Inflammatory macrophage treated with lipopolysaccharide for 4 hours (primary cell): ENCODE results near the gene WDR27.

Source experiments
- DNase-seq: peaks from one replicate; pipeline ENCODE4 v3.0.0-alpha.2; 2020

Gene WDR27

DNA sequence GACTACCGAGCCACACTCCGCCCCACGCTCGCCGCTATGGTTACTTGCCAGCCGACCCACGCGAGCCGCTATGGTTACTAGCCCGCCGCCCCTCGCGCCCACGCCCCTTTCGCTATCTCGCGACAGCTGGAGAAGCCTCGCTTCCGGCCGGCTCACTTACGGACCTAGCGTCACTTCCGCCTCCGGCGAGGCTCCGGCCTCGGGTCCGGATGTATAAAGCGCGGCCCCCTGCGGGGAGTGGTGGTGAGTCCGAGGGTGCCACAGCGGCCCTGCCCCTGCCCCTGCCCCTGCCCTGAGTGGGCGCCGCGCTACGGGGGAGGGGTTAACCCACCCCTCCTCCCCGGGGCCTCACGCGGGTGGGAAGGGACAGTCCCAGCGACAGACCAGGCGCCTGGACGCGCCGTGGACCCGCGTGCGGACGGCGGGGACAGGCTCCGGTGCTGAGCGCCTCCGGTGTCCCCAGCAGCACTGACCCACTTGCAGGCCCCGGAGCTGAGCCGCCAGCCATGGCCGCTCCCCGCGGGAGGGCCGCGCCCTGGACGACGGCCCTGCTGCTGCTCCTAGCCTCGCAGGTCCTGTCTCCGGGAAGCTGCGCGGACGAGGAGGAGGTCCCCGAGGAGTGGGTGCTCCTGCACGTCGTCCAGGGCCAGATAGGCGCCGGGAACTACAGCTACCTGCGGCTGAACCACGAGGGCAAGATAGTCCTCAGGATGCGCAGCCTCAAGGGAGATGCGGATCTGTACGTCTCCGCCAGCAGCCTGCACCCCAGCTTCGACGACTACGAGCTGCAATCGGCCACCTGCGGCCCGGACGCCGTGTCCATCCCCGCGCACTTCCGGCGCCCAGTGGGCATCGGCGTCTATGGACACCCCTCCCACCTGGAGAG, at the start of gene WDR27, which contains the start of gene C6orf120:
WDR27 (minus strand) TSS at position 76 of the 886 bp plus-strand sequence. CDS start 13,024 bp downstream, outside the sequence.
C6orf120 (plus strand) TSS at position 173 of the 886 bp plus-strand sequence; CDS start at position 507, 334 bp downstream.
- DNase-seq, result peak; percentile 100

DNA sequence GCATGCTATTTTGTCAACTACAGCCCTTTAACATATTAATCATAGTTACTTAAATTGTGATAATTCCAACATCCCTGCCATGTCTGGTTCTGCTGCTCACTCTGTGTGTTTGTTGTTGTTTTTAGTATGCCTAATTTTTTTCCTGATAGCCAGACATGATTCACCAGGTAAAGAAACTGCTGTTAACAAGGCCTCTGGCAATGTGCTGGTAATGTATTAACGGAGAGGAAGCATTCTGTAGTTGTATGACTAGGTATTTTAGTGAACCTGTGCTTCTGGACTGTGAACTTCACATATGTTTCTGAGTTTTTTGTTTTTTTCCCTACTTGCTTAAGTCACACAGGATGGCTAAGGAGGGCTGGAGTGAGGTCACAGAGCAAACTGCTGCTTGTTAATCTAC, 44.7 kb upstream of the WDR27 start:
- no peak for DNase-seq

DNA sequence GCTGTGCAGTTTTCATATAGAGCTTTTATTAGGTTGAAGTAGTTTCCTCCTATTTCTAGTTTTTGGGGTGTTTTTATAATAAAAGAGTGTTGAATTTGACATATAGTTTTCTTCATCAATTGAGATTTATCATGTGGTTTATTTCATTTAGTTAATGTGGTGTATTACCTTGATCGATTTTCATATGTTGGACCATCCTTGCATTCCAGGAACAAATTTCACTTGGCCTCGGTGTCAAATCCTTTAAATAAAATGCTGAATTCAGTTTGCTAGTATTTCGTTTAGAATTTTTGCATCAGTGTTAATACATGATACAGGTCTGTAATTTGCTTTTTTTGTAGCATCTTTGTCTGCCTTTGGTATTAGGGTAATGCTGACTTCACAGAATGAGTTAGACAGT, 43.6 kb upstream of the WDR27 start:
- no peak for DNase-seq

DNA sequence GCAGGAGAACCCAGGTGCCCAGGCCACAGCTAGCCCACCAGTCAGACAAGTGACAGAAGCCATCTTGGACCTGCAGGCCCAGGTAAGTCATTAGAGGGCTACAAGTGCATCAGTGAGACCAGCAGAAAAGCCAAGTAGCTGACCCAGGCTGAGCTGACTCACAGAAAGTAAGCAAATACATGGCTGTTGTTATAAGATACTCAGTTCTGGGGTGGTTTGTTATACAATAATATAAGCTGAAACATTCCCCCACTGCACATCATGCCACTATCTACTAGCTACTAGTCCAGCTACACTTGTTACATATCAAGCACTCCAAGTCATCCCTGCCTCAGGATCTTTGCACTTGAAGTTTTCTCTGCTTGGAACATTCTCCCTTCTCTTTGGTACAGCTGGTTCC, 39.5 kb upstream of the WDR27 start:
- DNase-seq, result no peak

DNA sequence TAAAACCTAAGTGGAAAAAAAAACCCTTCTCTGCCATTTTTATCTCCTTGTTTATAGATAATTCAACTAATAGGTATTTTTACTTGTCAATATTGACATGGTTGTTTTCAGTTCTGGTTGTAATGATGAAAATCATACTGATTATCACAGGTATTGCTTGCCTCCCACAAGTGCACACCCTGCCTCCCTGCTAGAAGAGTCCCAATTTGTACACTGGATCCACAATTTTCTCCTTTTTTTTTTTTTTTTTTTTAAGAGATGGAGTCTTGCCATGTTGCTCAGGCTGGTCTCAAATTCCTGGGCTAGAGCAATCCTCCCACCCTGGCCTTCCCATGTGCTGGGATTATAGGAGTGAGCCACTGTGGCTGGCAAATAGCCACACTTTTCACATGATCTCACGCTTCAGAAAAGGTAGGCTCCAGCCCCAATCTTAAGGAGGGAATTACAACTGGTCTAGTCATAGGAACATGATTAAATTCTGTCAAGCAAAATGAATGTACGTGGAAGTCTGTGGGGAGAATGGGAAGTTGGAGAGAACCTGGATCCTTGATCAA, 37.2 kb upstream of the WDR27 start:
- no peak for DNase-seq

DNA sequence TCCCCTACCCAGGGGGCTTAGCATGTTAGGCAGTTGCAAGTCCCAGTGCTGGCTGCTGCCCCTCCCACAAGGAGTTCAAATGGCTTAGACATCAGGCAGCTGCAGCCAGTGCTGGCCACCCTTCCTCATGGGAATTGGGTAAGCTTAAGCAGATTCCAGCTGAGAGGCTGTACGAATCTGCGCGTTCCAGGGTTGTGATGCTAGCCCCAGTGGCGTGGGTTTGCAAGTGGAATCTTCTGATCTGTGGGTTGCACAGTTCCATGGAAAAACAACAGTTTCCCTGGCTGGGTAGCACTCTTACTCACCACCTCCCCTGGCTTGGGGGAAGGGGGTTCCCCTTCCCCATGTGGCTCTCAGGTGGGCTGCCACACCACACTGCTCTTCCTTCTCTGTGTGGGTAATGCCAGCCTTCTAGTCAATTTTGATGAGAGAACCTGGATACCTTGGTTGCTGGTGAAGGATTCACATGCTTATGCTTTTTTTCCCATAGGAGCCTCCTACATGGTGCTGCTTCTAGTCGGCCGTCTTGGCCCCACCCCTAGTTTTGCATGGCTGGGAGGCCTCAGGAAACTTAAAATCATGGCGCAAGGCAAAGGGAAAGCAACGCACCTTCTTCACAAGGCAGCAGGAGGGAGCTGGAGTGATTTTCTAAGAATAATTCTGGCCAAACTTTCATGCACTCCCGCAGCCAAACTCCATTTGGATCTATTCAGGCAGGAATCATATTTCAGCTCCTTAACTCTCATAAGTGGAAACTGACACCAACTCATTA, 36.6 kb upstream of the WDR27 start:
- no peak for DNase-seq

DNA sequence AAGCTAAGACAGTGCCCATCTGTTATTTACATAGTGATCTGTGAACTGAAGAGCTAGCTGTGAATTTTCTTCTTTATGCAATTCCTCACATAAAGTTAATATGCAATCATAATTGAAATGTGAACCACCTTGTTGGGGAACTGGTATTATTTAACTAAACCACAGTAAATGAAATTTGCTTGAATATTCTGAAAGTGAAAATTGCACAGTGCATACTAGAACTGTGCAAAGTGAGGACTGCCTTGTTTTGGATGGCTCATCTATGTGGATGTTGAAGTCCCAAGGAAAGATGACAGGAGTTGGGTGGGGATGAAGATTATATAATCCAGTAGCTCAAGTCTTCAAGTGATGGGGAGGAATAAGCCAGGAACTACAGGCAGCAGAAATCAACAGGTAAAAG, 28.1 kb upstream of the WDR27 start:
- DNase-seq, result no peak

DNA sequence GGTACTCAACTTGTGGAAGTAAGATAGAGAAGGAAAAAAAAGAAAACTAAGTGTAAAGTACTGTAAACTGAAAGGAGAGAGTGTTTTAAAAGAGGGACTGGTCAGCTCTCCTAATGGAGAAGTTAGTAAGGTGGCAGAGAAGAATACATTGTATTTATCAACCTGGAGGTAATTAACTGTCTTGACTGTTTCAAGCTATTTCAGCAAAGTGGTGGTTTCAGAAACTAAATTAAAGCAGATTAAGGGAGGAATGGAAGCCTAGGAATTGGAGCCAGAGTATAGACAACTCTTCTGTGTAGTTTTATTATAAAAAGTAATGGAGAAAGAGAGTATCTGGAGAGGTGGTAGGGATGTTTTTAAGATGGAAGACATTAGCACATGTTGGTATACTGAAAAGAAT, 25.1 kb upstream of the WDR27 start:
- no peak for DNase-seq

DNA sequence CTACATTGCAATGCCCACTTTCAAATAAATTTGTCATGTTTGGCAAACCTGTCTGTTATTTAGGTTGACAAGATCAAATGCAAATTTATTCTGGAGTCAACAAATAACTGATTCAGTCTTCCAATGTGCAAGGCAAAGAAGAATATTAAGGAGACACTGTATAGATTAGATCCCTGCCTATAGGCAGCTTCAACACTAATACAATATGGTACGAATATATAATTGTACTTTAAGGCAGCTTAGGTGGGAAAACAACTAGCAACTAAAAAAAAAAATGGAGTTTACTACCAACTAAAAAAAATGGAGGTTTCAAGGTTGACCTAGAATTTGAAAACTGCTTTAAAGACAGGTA, 24.2 kb upstream of the WDR27 start:
- DNase-seq, result no peak

DNA sequence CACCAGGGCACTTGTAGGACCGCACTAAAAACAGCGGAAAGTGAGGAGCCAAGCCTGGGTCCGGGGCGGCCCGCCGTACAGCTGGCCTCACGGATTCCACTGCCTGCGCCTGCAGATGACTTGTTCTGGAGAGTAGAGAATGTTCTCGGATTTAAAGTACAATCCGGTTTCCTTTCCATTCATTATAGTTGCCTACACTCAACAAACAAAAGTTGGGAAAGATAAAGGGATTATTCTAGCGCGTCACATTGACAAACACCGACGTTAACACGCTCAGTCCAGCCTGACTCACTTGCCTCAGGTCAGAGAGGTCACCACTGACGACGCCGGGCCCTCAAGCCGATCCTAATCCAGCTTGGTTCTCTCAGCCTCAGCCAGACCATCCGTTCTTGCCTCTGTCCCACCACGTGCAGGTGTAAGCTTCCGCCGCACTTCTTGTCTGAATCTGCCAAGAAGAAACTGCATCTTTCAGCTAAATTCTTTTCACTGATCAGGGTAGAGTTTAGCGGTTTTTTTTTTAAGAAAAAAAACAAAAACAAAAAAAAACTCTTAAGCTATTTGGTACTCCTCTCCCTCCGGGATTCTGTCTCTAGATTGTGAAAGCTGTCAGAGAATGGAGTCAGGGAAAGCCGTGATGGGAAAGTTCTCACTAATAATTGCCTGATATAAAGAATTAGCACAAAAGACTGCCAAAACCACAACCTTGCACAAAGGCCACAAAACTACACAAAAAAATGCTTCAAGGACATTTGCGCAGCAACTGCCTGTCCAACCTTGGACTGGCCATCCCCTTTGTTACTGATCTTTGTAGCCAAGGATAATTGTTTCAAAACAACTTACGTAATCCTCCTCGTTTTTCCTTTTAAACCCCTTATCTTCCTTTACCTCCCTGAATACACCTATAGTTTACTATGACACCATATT, 23.6 kb upstream of the WDR27 start:
- peak; percentile 55 for DNase-seq

DNA sequence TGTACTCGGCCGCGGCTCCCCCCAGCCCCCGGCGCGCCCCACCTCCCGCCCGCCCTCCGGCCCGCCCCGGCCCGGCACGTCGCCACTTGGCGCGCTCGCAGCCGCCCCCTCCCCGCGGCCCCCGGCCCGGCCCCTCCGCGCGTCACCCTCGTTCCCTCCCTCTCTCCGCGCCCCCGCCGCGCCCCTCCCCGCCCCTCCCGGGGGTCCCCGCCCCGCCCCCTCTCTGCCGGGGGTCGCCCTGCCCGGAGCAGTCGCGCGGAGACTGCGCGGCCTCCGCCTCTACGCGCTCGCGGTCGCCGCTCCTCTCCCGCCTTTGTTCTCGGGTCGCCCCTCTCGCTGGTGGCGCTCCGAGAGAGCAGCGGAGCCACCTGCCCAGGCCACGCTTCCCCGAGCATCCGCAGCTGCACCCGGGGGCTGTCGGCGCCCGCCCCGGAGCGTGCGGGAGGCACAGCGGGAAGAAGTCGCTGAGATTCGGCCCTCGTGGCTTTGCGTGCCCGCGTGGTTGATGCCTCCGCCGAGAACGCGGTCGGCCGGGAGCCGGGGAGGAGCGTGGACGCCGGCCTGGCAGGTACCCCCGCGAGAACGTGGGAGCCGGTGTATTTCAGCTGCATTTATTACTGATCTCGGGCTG, 22.8 kb upstream of the WDR27 start, which contains the start of gene PHF10:
PHF10 (minus strand) TSS at position 7 of the 631 bp plus-strand sequence. CDS start 569 bp downstream, outside the sequence.
- peak; percentile 16 for DNase-seq

DNA sequence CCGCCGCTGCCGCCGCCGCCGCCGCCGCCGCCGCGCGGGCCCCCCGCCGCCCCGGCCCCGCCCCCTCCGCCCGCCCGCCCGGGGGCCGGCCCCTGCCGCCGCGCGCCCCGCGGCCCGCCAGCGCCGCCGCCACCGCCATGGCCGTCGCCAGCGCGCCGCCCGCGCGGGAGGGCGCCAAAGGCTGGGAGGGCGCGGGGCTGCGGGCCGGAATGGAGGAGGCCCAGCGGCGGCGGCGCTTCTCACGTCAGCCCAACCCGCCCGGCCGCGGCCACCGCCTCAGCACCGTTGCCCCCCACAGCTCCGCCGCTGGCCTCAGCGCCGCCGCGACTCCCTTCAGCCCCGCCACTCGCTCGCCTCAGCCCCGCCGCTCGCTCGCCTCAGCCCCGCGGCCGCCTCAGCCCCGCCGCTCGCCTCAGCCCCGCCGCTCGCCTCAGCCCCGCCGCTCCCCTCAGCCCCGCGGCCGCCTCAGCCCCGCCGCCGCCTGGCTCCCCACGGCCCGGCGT, 22.2 kb upstream of the WDR27 start:
- DNase-seq, result peak; percentile 31

DNA sequence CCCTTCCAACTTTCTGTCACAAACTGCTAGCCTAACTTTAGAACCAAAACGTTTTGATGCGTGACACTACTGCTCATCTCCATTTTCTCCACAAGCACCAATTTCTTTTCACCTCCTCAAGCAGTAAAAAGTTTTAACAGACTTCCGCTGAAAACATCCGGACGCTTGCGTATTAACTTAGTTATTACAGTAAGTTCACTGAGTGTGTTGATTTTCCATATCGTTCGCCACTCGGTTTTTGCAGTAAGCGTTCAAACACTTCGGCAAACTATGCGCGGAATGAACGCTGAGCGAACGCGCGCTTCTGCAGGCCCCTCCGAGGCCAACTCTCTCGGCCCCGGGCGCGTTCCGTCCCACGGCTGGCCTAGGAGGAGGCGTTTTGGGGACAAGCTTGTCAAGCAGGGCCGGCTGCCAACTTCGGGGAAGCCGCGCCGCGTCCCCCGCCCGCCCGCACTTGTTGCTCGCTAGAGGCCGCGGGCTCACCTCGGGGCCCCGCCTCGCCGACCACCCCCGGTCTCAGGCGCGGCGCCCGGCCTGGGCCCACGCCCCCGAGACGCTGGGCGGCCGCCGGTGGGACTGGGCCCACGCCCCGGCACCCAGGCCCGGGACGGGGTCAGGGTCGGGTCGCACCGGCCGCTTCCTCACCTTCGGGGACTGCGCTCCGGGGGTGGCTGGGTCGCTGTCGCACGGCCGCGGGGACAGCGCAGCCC, 21.5 kb upstream of the WDR27 start:
- DNase-seq, result peak; percentile 58

DNA sequence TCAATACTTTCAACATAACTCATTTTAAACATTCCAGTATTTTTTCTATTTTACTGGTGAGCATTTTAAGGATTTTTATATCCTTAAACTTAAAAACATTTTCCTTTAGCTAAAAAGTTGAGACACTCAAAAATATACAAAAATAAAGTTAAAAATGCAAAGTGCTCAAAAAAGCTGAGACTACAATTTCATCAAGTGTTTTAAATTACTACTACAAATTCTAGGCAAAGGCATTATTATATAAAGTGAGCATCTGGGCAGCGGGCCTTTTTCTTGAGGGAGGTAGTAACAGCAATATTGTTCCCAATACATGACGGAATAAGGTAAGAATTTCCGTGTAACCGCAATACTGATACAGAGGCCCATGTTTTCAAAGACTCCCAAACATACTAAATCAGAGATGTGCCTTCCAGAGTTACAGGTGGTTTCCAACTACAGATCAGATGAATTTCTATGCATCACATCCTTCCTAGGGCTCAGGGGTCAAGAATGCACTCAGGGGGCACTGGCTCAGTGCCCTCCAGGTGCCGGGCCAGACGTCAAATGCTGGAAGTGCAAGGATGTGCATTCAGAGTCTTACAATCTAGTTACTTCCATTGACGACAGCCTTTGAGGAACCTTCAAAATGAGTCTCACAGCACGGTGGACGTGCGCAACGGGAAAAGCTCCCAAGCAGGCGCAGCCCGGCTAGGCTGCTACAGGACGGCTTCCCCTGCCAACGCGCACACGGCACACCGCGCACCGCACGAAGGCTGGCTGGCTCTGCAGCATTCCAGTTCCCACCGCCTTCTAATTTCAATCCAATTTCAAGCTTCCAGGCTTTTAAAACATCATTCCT, 20.8 kb upstream of the WDR27 start:
- DNase-seq, result peak; percentile 55

DNA sequence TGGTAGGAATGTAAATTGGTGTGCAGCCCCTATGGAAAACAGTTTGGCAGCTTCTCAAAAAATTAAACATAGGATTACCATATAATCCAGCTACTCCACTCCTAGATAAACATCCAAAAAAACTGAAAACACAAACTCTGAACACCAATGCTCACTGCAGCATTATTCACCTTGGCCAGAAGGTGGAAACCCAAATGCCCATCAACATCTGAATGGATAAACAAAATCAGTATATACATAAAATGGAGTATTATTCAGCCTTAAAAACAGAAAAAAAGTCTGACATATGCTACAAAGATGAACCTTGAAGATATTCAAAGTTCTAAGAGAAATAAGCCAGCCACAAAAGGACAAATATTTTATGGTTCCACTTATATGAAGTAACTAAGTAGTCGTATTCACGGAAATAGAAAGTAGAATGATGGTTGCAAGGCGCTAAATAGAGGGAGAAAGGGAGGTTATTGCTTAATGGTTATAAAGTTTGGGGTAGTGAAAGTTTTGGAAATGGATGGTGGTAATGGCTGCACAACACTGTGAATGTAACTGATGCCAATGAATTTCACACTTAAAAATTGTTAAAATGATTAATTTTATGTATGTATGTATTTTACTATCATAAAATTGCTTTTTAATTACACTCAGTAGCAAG, 18.5 kb upstream of the WDR27 start:
- peak; percentile 39 for DNase-seq

DNA sequence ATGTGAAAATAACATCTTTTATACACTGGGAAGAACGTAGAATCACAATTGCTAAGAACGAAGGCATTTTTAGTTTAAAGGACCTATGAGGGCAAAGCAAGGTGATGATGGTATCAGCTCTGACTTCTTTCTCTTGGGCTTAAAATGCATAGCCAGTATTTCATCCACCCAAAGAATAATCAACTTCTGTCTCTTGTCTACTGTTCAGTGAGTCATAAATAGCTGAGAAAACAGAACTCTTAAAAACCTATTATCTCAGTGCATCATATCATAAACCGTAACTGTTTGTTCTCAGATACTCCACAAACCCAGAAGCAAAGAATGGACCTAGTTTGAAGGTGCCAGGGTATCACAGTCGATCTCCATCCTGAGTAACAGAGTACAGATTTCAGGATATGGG, 17.3 kb upstream of the WDR27 start:
- DNase-seq, result no peak

DNA sequence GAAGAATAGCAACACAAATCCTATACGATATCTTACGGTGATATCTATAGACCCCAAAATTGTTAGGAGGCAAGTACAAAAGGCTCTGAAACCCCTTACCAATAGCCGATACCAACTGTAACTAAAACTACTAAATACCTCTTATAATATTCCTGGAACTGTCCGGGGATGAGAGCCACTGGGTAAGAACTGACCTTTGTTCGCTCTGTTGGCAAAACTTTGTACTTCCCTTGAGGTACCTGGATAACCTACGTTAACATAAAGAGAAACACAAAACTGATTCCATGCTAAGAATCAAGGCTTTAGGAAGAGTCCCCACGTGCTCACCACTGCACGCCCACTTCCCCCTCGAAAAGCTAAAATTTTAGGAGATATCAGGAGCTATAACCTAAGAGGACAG, 12.8 kb upstream of the WDR27 start:
- no peak for DNase-seq

DNA sequence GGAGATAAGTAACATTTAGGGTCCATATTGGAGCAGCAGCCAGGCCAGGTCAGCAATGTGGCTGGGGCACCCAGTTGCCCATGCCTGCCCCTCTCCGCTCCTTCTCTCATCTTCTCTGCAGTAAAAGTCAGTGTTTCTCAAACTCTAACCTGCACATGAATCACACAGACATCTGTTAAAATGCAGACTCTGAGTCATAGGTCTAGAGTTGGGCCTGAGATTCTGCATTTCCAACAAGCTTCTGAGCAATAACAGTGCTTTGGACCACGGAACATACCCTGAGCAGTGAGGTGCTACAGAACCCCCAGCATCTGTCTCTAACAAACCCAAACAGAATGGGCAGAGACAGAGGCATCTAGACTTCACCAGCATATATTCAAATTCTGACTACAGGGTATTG, 12.3 kb upstream of the WDR27 start:
- DNase-seq, result no peak

DNA sequence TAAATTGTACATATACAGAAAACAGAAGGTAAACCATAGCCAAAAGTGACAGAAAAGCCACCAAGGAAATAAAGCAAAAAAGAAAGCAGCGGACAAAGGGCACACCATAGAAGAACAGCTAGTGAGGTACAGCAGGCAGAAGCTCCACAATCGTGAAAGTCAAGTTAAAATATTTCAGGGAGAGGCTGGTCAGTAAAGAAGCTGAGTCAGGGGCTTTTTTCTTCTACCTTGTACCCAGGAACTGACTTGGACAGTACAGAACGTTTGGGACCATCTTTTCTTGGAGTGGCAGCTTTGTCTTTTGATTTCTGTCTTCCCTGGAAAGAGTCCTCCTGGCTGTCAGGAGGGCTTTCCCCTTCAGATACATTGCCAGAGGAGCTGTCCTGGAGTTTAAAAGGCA, 8.2 kb upstream of the WDR27 start:
- no peak for DNase-seq

DNA sequence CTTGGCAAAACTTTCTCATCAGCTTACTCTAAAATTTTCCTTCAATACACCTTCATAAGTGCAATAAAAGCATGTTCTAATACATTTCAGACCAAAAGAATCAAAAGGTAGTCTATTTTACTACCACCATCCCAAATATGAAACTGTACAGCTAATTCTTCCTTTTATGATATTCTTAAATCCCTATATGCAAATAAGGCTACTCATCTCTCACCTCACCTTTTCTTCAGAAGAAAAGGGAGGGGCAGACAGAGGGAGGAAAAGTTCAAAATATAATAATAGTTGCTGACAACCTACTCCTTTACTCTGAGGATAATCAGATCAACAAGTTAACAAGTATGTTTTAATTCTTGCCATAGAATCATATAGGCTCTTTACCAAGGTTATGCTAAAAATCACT, 7.5 kb upstream of the WDR27 start:
- no peak for DNase-seq
